Natural killer cell (primary cell): ENCODE measurements around the gene SLIT1. TPM values are rescaled to one million over a fixed set of nuclear protein-coding genes. Genes with fewer than 3 reads are reported as not detected.

Source experiments
- ATAC-seq, 3 donors: fragments of 150-1000 bp in 2 of 3; fragments of 200-7000 bp in 1 of 3; cut with Tn5 transposase; 1 replicate in 1 of 3; 2 replicates in 2 of 3; pipeline ENCODE4 v1.10.0; 2021; ENCODE audit warnings: mild to moderate bottlenecking in 2 of 3, moderate library complexity in 2 of 3
- DNase-seq, 2 donors: peaks; one replicate each; pipeline versions ENCODE4 v3.0.0 to v3.0.0-alpha.2; 2013 to 2021; ENCODE audit warnings: mixed read lengths in 1 of 2
- H3K27ac ChIP-seq: one replicate; pipeline ENCODE4 v1.5.1; 2013; ENCODE audit warnings: mild to moderate bottlenecking, low read length
- H3K27me3 ChIP-seq: one replicate; pipeline ENCODE4 v1.6.1; 2013; ENCODE audit warnings: low read length; ENCODE audit not compliant: control insufficient read depth, insufficient read depth
- H3K36me3 ChIP-seq: one replicate; pipeline ENCODE4 v1.6.1; 2013; ENCODE audit warnings: low read length; ENCODE audit not compliant: control insufficient read depth, insufficient read depth
- H3K4me1 ChIP-seq: one replicate; pipeline ENCODE4 v1.6.1; 2013; ENCODE audit warnings: low read length; ENCODE audit not compliant: control insufficient read depth, insufficient read depth
- H3K4me3 ChIP-seq: one replicate; pipeline ENCODE4 v1.5.1; 2013; ENCODE audit warnings: low read length
- H3K9me3 ChIP-seq: one replicate; pipeline ENCODE4 v1.6.1; 2013; ENCODE audit warnings: low read length; ENCODE audit not compliant: control insufficient read depth, insufficient read depth
- H3K27ac Mint-ChIP-seq, 2 donors: one replicate each; pipeline ENCODE4 v1.8.0; 2022; ENCODE audit warnings: mild to moderate bottlenecking in 2 of 2, mixed read lengths in 2 of 2, moderate library complexity in 1 of 2
- H3K27me3 Mint-ChIP-seq, 2 donors: one replicate each; pipeline ENCODE4 v1.8.0; 2022; ENCODE audit warnings: low read depth in 2 of 2, mixed read lengths in 2 of 2
- H3K36me3 Mint-ChIP-seq: one replicate; pipeline ENCODE4 v1.8.0; 2022; ENCODE audit warnings: mixed read lengths
- H3K4me1 Mint-ChIP-seq, 2 donors: one replicate each; pipeline ENCODE4 v1.8.0; 2022; ENCODE audit warnings: mixed read lengths in 2 of 2
- H3K4me3 Mint-ChIP-seq: one replicate; pipeline ENCODE4 v1.8.0; 2022; ENCODE audit warnings: mild to moderate bottlenecking, moderate library complexity, mixed read lengths
- H3K9me3 Mint-ChIP-seq, 2 donors: one replicate each; pipeline ENCODE4 v1.8.0; 2022; ENCODE audit warnings: mixed read lengths in 2 of 2
- WGBS: methylation state at CpG from one replicate; pipeline ENCODE4 v1.1.7; 2013; ENCODE audit warnings: missing lambda C conversion rate; ENCODE audit not compliant: insufficient coverage; 5-methylcytosine and 5-hydroxymethylcytosine counted together
- intact Hi-C: fragments of 100-400 bp; cut with micrococcal nuclease; formaldehyde crosslinking; loops from one replicate; pipeline ENCODE4 v1.14.2; 2022
- total RNA-seq, 4 donors: library from RNA; stranded (reverse); fragments of 120-200 nt in 1 of 4; gene quantifications; one replicate each; pipeline versions ENCODE4 v1.2.3 to v1.2.4, GENCODE V29; 2013 to 2022
- TF ChIP-seq, protein P1 (sequence below): fragments of 200-600 bp; IDR thresholded peaks from one replicate; pipeline ENCODE4 v1.8.0; 2022; ENCODE audit warnings: antibody characterized with exemption

The SLIT1 gene
- total RNA-seq, 3 donors from 2014 or later (not counting 1 experiment from before 2014, with no cell fraction given), result 0.28 to 1.5 (median 1.1) TPM

DNA sequence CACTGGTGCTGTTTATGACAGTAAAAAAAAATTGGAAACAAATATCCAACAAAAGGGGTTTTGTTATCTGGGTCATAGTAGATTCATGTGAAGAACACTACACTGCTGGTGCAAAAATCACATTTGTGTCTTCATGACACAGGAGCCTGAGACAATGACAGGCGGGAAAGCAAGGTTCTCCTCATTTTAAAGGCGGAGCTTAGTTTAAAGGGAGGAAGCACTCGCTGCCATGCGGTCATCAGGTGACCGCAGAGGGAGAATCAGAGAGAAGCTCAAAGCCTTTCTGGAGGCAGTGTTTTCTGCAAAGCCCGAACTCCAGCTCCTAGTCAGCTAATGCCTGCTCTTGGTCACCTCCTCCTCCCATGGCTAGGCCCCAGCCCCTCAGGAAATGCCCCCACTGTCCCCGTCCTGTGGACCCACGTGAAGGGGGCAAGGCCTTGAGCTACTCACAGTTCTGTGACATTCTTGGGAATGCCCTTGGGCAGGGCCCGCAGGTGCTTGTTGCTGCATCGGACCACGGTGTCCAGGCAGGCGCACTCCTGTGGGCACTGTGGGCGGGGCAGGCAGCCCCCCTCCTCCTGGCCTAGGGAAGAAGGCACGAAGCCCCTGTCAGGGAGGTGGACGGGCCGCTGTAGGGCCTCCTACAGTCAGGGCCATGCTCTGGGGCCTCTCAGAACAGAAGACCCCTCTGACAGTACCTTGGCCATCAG lies 146.1 kb downstream of the SLIT1 start:
- H3K4me3 ChIP-seq, result no peak overlapping the region
- TF ChIP-seq, protein P1, sequence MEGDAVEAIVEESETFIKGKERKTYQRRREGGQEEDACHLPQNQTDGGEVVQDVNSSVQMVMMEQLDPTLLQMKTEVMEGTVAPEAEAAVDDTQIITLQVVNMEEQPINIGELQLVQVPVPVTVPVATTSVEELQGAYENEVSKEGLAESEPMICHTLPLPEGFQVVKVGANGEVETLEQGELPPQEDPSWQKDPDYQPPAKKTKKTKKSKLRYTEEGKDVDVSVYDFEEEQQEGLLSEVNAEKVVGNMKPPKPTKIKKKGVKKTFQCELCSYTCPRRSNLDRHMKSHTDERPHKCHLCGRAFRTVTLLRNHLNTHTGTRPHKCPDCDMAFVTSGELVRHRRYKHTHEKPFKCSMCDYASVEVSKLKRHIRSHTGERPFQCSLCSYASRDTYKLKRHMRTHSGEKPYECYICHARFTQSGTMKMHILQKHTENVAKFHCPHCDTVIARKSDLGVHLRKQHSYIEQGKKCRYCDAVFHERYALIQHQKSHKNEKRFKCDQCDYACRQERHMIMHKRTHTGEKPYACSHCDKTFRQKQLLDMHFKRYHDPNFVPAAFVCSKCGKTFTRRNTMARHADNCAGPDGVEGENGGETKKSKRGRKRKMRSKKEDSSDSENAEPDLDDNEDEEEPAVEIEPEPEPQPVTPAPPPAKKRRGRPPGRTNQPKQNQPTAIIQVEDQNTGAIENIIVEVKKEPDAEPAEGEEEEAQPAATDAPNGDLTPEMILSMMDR, result no peak
- H3K36me3 ChIP-seq, result no peaks in the 10 kb centered on the region
- Mint-ChIP-seq H3K36me3 (no peaks in the 10 kb centered on the region), H3K4me3 (no peak overlapping the region), H3K9me3 (no peaks in the 10 kb centered on the region), H3K27ac (no peak overlapping the region), H3K4me1 (peaks cover 0 to 20% of the 10 kb centered on the region in 2 donors), H3K27me3 (peaks cover 0 to 15% of the 10 kb centered on the region in 2 donors)
- H3K9me3 ChIP-seq, result no peaks in the 10 kb centered on the region
- ATAC-seq (no peak), DNase-seq (no peak)
- H3K4me1 ChIP-seq, result peaks cover 11% of the 10 kb centered on the region
- 83% methylated on average over 16 of the region's 16 CpGs for WGBS
- intact Hi-C loops, result no loop called here
- H3K27ac ChIP-seq, result no peak overlapping the region
- no peaks in the 10 kb centered on the region for H3K27me3 ChIP-seq

DNA sequence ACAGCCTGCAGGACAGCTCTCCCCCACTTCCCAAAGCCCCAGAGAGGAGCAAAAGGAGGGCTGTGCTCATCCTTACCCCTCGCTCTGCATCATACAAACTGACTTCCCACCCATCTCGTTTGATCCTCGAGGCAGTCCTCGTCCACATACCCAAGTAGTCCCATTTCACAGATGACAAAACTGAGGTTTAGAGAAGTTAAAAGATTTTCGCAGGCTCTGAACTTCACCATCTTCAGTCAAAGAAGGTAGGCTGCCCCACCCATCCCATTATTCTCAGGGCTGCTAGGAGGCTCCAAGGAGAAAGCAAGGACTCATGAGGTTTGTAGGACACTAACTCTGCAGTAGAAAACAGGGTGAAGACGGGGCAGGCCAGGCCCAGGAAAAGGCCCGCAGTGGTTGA lies 147.1 kb downstream of the SLIT1 start:
- DNase-seq (no peak), ATAC-seq (no peak)
- intact Hi-C loops, result no loop called here
- H3K9me3 ChIP-seq, result no peaks in the 10 kb centered on the region
- WGBS, result 91% methylated on average over 6 of the region's 7 CpGs
- H3K4me3 Mint-ChIP-seq, result peak overlapping the region; percentile 25
- TF ChIP-seq, protein P1, result no peak
- H3K9me3 Mint-ChIP-seq, result no peaks in the 10 kb centered on the region
- H3K27ac ChIP-seq, result no peak overlapping the region
- no peak overlapping the region for H3K27ac Mint-ChIP-seq
- H3K27me3 ChIP-seq, result no peaks in the 10 kb centered on the region
- peaks cover 11% of the 10 kb centered on the region for H3K4me1 ChIP-seq
- no peak overlapping the region for H3K4me3 ChIP-seq
- no peaks in the 10 kb centered on the region for H3K36me3 Mint-ChIP-seq
- peaks cover 0 to 20% of the 10 kb centered on the region in 2 donors for H3K4me1 Mint-ChIP-seq
- H3K36me3 ChIP-seq, result no peaks in the 10 kb centered on the region
- peaks cover 0 to 15% of the 10 kb centered on the region in 2 donors for H3K27me3 Mint-ChIP-seq

DNA sequence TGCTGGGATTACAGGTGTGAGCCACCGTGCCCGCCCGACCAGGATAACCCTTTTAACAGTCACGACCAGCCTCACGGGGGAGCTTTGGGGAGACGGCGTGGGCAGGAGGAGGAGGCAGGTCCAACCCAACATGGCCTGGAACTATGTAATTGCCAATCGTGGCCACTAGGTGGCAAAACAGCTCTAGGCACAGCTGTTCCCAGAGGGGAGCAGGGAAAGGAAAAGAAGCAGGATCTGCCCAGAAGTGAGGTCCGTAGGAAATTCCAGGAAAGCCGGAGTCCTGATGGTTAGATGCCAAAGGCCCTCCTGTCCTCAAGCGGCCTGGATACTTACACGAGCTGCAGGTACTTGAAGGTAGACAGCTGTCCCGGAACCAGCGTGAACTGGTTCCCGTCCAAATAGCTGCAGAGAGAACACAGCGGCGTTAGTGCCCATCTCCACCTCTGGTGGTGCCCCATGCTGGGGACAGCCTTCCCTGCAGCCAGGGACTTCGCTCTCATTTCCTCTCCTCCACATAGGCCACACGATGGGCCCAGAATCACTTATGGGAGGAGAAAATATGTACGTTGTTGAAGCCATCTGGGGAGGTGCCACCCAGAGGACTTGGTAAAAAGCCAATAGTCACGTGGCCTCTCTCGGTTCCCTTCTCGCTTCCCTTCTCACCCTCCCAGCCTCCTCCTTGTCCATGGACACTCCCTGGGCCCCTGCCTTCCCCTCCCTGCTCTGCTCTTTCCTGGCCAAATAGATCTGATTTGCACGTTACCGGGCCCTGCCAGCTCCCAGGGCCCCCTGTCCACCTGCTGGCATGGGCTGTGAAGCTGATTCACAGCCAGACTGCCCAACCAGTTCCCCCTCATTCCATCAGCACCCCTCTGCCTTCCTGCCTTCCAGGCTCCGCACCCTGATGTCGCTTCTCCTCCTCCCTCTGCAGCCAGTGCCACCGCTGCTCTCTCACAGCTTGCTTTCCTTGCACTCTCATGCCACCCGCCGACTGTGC lies 148.1 kb downstream of the SLIT1 start:
- Histone ChIP-seq H3K4me3 (peak overlapping the region; percentile 24), H3K9me3 (no peaks in the 10 kb centered on the region), H3K27me3 (no peaks in the 10 kb centered on the region), H3K4me1 (peaks cover 11% of the 10 kb centered on the region), H3K27ac (no peak overlapping the region), H3K36me3 (no peaks in the 10 kb centered on the region)
- H3K27ac Mint-ChIP-seq, result no peak overlapping the region
- no peaks in the 10 kb centered on the region for H3K36me3 Mint-ChIP-seq
- intact Hi-C loops, result loop anchor here (1.0 kb wide), 1 partner anchor 173 kb away; no protein-coding TSS in a partner anchor
- ATAC-seq (peak; percentile 82 to 94 (median 93)), DNase-seq (peak; percentile 52 to 79)
- 27% methylated on average over 27 of the region's 30 CpGs for WGBS
- no peaks in the 10 kb centered on the region for H3K9me3 Mint-ChIP-seq
- peak overlapping the region; percentile 76 for H3K4me3 Mint-ChIP-seq
- TF ChIP-seq, protein P1, result peak; percentile 79
- peaks cover 0 to 20% of the 10 kb centered on the region in 2 donors for H3K4me1 Mint-ChIP-seq
- H3K27me3 Mint-ChIP-seq, result peaks cover 0 to 15% of the 10 kb centered on the region in 2 donors
